ENCODE results near the gene TRAPPC3L.

The TRAPPC3L gene

GRCh38 chr6:116515141-116515540 lies 30.3 kb downstream of the TRAPPC3L start:
- Histone ChIP-seq H3K4me2 (ENCODE audit: low read depth, low read length) (no peak overlapping the region), H3K4me3 (ENCODE audit: low read length) (no peak overlapping the region), H3K9me3 (replicated peaks; ENCODE audit: insufficient read depth, low read length) (no peaks in the 10 kb centered on the region), H3K9me2 (replicated peaks; ENCODE audit: insufficient read depth, low read length) (no peaks in the 10 kb centered on the region), H3K27me3 (replicated peaks; ENCODE audit: insufficient read depth, low read length) (no peaks in the 10 kb centered on the region), H3F3A (ENCODE audit: insufficient read depth, low read length) (peaks cover 18% of the 10 kb centered on the region), H3K27ac (ENCODE audit: low read length) (no peak overlapping the region), H3K4me1 (ENCODE audit: low read length) (peaks cover 21% of the 10 kb centered on the region), H3K9ac (ENCODE audit: low read length) (no peak overlapping the region), H4K20me1 (ENCODE audit: insufficient read depth, low read length) (no peaks in the 10 kb centered on the region), H2AFZ (ENCODE audit: low read length) (no peak overlapping the region), H3K79me2 (ENCODE audit: low read length) (no peaks in the 10 kb centered on the region), H3K36me3 (replicated peaks; ENCODE audit: insufficient read depth, low read length) (no peaks in the 10 kb centered on the region)
- no peak for DNase-seq
- TF ChIP-seq EZH2 (optimal IDR thresholded peaks at IDR 0.05; ENCODE audit: low read depth, low read length) (no peak), EZH2phosphoT487 (IDR thresholded peaks at IDR 0.05; ENCODE audit: low read length) (no peak)
- TF ChIP-seq, protein P1, sequence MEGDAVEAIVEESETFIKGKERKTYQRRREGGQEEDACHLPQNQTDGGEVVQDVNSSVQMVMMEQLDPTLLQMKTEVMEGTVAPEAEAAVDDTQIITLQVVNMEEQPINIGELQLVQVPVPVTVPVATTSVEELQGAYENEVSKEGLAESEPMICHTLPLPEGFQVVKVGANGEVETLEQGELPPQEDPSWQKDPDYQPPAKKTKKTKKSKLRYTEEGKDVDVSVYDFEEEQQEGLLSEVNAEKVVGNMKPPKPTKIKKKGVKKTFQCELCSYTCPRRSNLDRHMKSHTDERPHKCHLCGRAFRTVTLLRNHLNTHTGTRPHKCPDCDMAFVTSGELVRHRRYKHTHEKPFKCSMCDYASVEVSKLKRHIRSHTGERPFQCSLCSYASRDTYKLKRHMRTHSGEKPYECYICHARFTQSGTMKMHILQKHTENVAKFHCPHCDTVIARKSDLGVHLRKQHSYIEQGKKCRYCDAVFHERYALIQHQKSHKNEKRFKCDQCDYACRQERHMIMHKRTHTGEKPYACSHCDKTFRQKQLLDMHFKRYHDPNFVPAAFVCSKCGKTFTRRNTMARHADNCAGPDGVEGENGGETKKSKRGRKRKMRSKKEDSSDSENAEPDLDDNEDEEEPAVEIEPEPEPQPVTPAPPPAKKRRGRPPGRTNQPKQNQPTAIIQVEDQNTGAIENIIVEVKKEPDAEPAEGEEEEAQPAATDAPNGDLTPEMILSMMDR (IDR thresholded peaks at IDR 0.05; ENCODE audit: low read length), result no peak

DNA sequence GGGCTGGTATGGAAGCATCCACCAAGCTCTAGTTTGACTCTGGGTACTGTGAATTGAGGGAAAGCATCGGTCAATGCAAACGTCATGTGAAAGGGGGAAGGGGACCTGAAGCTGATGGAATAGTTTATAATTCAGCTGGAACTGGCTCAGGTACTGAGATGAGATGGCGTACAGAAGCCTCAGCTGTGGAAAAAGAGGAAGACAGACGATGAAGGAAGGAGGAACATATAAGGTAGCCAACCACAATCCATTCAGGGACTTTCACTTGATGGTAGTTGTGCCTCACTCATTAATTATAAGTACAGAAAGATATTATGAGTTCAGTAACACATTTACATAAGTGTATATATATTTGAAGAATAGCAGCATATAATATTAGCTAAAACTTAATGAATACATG lies 31.4 kb downstream of the TRAPPC3L start:
- DNase-seq, result no peak
- TF ChIP-seq, protein P1 (IDR thresholded peaks at IDR 0.05; ENCODE audit: low read length), result no peak
- TF ChIP-seq EZH2 (optimal IDR thresholded peaks at IDR 0.05; ENCODE audit: low read depth, low read length), result no peak
- no peak for TF ChIP-seq EZH2phosphoT487 (IDR thresholded peaks at IDR 0.05; ENCODE audit: low read length)
- Histone ChIP-seq H3K79me2 (ENCODE audit: low read length) (no peaks in the 10 kb centered on the region), H3K4me1 (ENCODE audit: low read length) (peaks cover 21% of the 10 kb centered on the region), H3K4me2 (ENCODE audit: low read depth, low read length) (no peak overlapping the region), H3K36me3 (replicated peaks; ENCODE audit: insufficient read depth, low read length) (no peaks in the 10 kb centered on the region), H3K4me3 (ENCODE audit: low read length) (no peak overlapping the region), H3F3A (ENCODE audit: insufficient read depth, low read length) (peaks cover 18% of the 10 kb centered on the region), H3K9ac (ENCODE audit: low read length) (no peak overlapping the region), H3K27ac (ENCODE audit: low read length) (no peak overlapping the region), H3K27me3 (replicated peaks; ENCODE audit: insufficient read depth, low read length) (no peaks in the 10 kb centered on the region), H2AFZ (ENCODE audit: low read length) (no peak overlapping the region), H3K9me2 (replicated peaks; ENCODE audit: insufficient read depth, low read length) (no peaks in the 10 kb centered on the region), H3K9me3 (replicated peaks; ENCODE audit: insufficient read depth, low read length) (no peaks in the 10 kb centered on the region), H4K20me1 (ENCODE audit: insufficient read depth, low read length) (no peaks in the 10 kb centered on the region)

DNA sequence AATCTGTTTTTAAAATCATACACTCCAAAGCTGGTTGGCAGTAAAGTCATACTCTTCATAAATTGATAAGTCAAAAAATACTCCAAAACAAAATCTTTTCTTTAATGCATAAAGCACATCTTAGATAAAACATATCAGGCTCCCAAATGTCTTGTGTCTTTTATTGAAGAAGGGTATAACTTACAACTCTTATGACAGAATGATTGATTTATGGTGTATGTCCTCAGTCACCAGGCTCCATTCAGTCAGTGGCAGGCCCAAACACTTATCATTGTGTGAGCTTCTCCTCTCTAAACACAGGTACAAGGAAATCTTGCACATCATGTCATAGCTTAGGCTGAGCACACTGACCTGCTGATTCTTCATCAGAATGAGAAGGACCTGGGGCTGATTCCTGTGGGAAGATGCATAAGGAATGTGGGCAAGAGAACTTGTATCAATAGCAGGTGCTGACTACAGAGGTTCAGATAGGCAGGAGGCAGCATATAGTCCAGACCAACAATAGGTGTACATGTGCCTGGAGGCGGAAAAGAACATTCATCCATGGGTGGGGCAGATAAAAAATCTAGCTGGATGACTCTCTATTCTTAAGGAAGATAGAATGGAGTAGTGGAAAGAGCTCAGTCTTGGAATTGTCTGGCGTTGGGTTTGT lies 32.1 kb downstream of the TRAPPC3L start:
- no peaks in the 10 kb centered on the region for H3K9me2 ChIP-seq (replicated peaks; ENCODE audit: insufficient read depth, low read length)

More for the DNA sequence above, 32.1 kb downstream of the TRAPPC3L start:
- Histone ChIP-seq H3K27ac (ENCODE audit: low read length) (no peak overlapping the region), H3K9ac (ENCODE audit: low read length) (no peak overlapping the region; the same call in 1 of the 2 replicates), H3K27me3 (replicated peaks; ENCODE audit: insufficient read depth, low read length) (no peaks in the 10 kb centered on the region), H3K9me3 (replicated peaks; ENCODE audit: insufficient read depth, low read length) (no peaks in the 10 kb centered on the region), H3F3A (ENCODE audit: insufficient read depth, low read length) (peaks cover 18% of the 10 kb centered on the region), H3K4me1 (ENCODE audit: low read length) (peaks cover 21% of the 10 kb centered on the region), H3K4me3 (ENCODE audit: low read length) (peak overlapping the region; percentile 66; the same call in 1 of the 2 replicates), H3K36me3 (replicated peaks; ENCODE audit: insufficient read depth, low read length) (no peaks in the 10 kb centered on the region), H2AFZ (ENCODE audit: low read length) (no peak overlapping the region), H4K20me1 (ENCODE audit: insufficient read depth, low read length) (no peaks in the 10 kb centered on the region), H3K79me2 (ENCODE audit: low read length) (no peaks in the 10 kb centered on the region), H3K4me2 (ENCODE audit: low read depth, low read length) (peak overlapping the region; percentile 88)
- no peak for TF ChIP-seq EZH2 (optimal IDR thresholded peaks at IDR 0.05; ENCODE audit: low read depth, low read length)
- TF ChIP-seq, protein P1 (IDR thresholded peaks at IDR 0.05; ENCODE audit: low read length), result no peak
- no peak for TF ChIP-seq EZH2phosphoT487 (IDR thresholded peaks at IDR 0.05; ENCODE audit: low read length)
- no peak for DNase-seq
